A549 (cell line): ENCODE measurements around the gene ELAVL1. TPM values are rescaled to one million over a fixed set of nuclear protein-coding genes. Genes with fewer than 3 reads are reported as not detected.
A peak's percentile ranks its signal among the peaks of the same experiment; 100 is the strongest.
"Not testable (repeated sequence)": the region's sequence is repeated elsewhere in the genome, so short reads cannot be mapped to it uniquely, and the experiment has no call there.

Source experiments
- ATAC-seq, 2 experiments: fragments of 200-7000 bp in 1 of 2; fragments of >200 bp in 1 of 2; cut with Nextera tagmentation in 1 of 2; cut with Tn5 transposase in 1 of 2; 3 replicates each; pipeline versions ENCODE4 v1.8.0 to v1.9.1; 2018 to 2020; ENCODE audit warnings: mild to moderate bottlenecking in 1 of 2, moderate library complexity in 1 of 2
- CTCF ChIA-PET: fragments of 300-600 bp; sonication (Branson Sonifier 250); formaldehyde crosslinking; extraction: SDS; loops from one replicate; lab custom pipeline; 2021; ENCODE audit warnings: antibody characterized with exemption, inconsistent platforms; lab: Yijun Ruan, JAX
- POLR2A ChIA-PET: fragments of 350-600 bp; formaldehyde crosslinking; extraction: SDS; loops from one replicate; lab custom pipeline; 2021; ENCODE audit warnings: antibody characterized with exemption, inconsistent platforms; lab: Yijun Ruan, JAX
- DNase-seq, 2 experiments: peaks; one replicate each; pipeline versions ENCODE4 v3.0.0 to v3.0.0-alpha.2; 2011 to 2016; ENCODE audit warnings: low read depth in 1 of 2, low spot score in 1 of 2
- FAIRE-seq: peaks from 2 replicates; lab custom pipeline; 2011; peaks lifted over from hg19 to GRCh38; lab: Jason Lieb, UNC
- H3K27ac ChIP-seq, 2 experiments: fragments of >200 bp; sonication (Bioruptor Twin); formaldehyde crosslinking; 3 replicates each; pipeline ENCODE4 v1.5.1; 2016 to 2017
- H3K4me1 ChIP-seq: fragments of >200 bp; sonication (Bioruptor Twin); formaldehyde crosslinking; 3 replicates; pipeline ENCODE4 v1.6.1; 2016
- H3K4me2 ChIP-seq: fragments of >200 bp; sonication (Bioruptor Twin); formaldehyde crosslinking; 3 replicates; pipeline ENCODE4 v1.6.1; 2016
- H3K4me3 ChIP-seq: fragments of >200 bp; sonication (Bioruptor Twin); formaldehyde crosslinking; 3 replicates; pipeline ENCODE4 v1.5.1; 2016
- H3K9me3 ChIP-seq: fragments of >200 bp; sonication (Bioruptor Twin); formaldehyde crosslinking; 3 replicates; pipeline ENCODE4 v1.6.1; 2016
- BHLHE40 ChIP-seq: IDR thresholded peaks from 2 replicates; pipeline ENCODE4 v1.6.1; 2012; ENCODE audit warnings: low read depth, low read length, inconsistent platforms
- CEBPB ChIP-seq, 2 experiments: fragments of >200 bp in 1 of 2; sonication (Bioruptor Twin) in 1 of 2; formaldehyde crosslinking in 1 of 2; IDR thresholded peaks; 2 replicates each; pipeline ENCODE4 v1.6.1; 2012 to 2016
- CHD2 ChIP-seq: fragments of 150-350 bp; IDR thresholded peaks from 2 replicates; pipeline ENCODE4 v1.6.1; 2014; ENCODE audit warnings: low read length; ENCODE audit not compliant: partially characterized antibody
- EHMT2 ChIP-seq: fragments of 200-600 bp; sonication (generic); IDR thresholded peaks from 2 replicates; pipeline ENCODE4 v1.6.1; 2016; ENCODE audit warnings: antibody characterized with exemption, low read depth, mild to moderate bottlenecking, moderate library complexity
- FOSL2 ChIP-seq, 2 experiments: fragments of 450-650 bp in 1 of 2; fragments of >200 bp in 1 of 2; sonication (Bioruptor Twin) in 1 of 2; formaldehyde crosslinking; IDR thresholded peaks; 2 replicates each; pipeline versions ENCODE4 v1.5.0 to v1.6.1; 2016 to 2020; ENCODE audit warnings: mild to moderate bottlenecking in 1 of 2, moderate library complexity in 1 of 2
- FOXS1 ChIP-seq: fragments of 250-450 bp; sonication (Bioruptor Pico); IDR thresholded peaks from 2 replicates; pipeline ENCODE4 v1.5.0; 2020; ENCODE audit warnings: mild to moderate bottlenecking, moderate library complexity
- HDAC2 ChIP-seq: fragments of 200-600 bp; sonication (generic); IDR thresholded peaks from 2 replicates; pipeline ENCODE4 v1.6.1; 2016
- HES2 ChIP-seq: fragments of >200 bp; sonication (Bioruptor Twin); formaldehyde crosslinking; IDR thresholded peaks from 2 replicates; pipeline ENCODE4 v1.6.1; 2016
- HEYL ChIP-seq: fragments of 250-450 bp; sonication (Bioruptor Pico); IDR thresholded peaks from 2 replicates; pipeline ENCODE4 v1.8.0; 2021; ENCODE audit warnings: mild to moderate bottlenecking, moderate library complexity
- KDM1A ChIP-seq: fragments of 200-600 bp; sonication (generic); IDR thresholded peaks from 2 replicates; pipeline ENCODE4 v1.6.1; 2016; ENCODE audit warnings: low read depth, mild to moderate bottlenecking
- KDM5A ChIP-seq: fragments of 200-600 bp; sonication (generic); IDR thresholded peaks from 2 replicates; pipeline ENCODE4 v1.6.1; 2016; ENCODE audit warnings: antibody characterized with exemption, mild to moderate bottlenecking
- MYC ChIP-seq: IDR thresholded peaks from 2 replicates; pipeline ENCODE4 v1.6.1; 2012; ENCODE audit warnings: mild to moderate bottlenecking, inconsistent platforms, low read length, improper control_type of control experiment, borderline replicate concordance
- NFE2L2 ChIP-seq: fragments of 150-350 bp; conservative IDR thresholded peaks from 2 replicates; pipeline ENCODE4 v1.6.1; 2014; ENCODE audit warnings: low read length
- RAD21 ChIP-seq, 2 experiments: fragments of >200 bp in 1 of 2; sonication (Bioruptor Twin) in 1 of 2; formaldehyde crosslinking in 1 of 2; IDR thresholded peaks in 1 of 2; conservative IDR thresholded peaks in 1 of 2; 2 replicates in 1 of 2; 3 replicates in 1 of 2; pipeline ENCODE4 v1.6.1; 2012 to 2018; ENCODE audit warnings: inconsistent platforms in 1 of 2
- RARB ChIP-seq: fragments of 250-450 bp; sonication (Bioruptor Pico); IDR thresholded peaks from 2 replicates; pipeline ENCODE4 v1.8.0; 2021; ENCODE audit warnings: mild to moderate bottlenecking, moderate library complexity
- ZC3H11A ChIP-seq: fragments of 450-650 bp; IDR thresholded peaks from 2 replicates; pipeline ENCODE4 v1.6.1; 2014; ENCODE audit warnings: antibody characterized with exemption, mild to moderate bottlenecking
- WGBS: methylation state at CpG from one replicate; pipeline ENCODE4 v1.1.6; 2017; ENCODE audit errors: missing lambda C conversion rate; 5-methylcytosine and 5-hydroxymethylcytosine counted together
- polyA plus RNA-seq, 4 experiments: library from polyadenylated mRNA; depleted of rRNA in 3 of 4; stranded (reverse); fragments of >200 nt; fragmentation: RNase III in 1 of 4; extraction: RNeasy Plus Mini Kit Qiagen cat#74134 plus additional on column Dnase treatment in 1 of 4; gene quantifications; 2 replicates in 3 of 4; 3 replicates in 1 of 4; pipeline ENCODE4 v1.2.3, GENCODE V29; 2011 to 2017
- TF ChIP-seq, protein P1 (sequence below): IDR thresholded peaks from 2 replicates; pipeline ENCODE4 v1.6.1; 2012
- TF ChIP-seq, protein P2 (sequence below): fragments of >200 bp; sonication (Bioruptor Twin); formaldehyde crosslinking; IDR thresholded peaks from 3 replicates; pipeline ENCODE4 v1.5.1; 2016

Gene ELAVL1
- polyA plus RNA-seq, 2 of the 4 experiments (the other 2 are of a cell fraction): 39.3 to 55.6 TPM

- WGBS: 65% methylated on average over 29 of the region's 29 CpGs
- not testable (repeated sequence) for ATAC-seq, FAIRE-seq, DNase-seq, H3K4me3 ChIP-seq, H3K9me3 ChIP-seq
- Histone ChIP-seq H3K4me1 (peaks cover 19% of the 10 kb centered on the region), H3K27ac (peak overlapping the region in 1 of 2 experiments; percentile 90; a peak in 4 of 6 replicates), H3K4me2 (peak overlapping the region; percentile 87)
- POLR2A ChIA-PET: interaction anchor here (0.9 kb wide), 1 partner anchor 14 kb away, joined by 4 read pairs; the partner anchor contains the start of gene MAP2K7
- CTCF ChIA-PET: interaction anchor here (0.6 to 2.4 kb wide), 16 partner anchors 9 to 335 kb away, joined by 3 to 14 read pairs (median 4); partner anchors contain the start of gene TIMM44
- peak; percentile 48; the same call in 1 of the 2 replicates for TF ChIP-seq KDM1A
Observed at GRCh38 chr19:7918062-7918614, 87.3 kb downstream of the ELAVL1 start.

DNA sequence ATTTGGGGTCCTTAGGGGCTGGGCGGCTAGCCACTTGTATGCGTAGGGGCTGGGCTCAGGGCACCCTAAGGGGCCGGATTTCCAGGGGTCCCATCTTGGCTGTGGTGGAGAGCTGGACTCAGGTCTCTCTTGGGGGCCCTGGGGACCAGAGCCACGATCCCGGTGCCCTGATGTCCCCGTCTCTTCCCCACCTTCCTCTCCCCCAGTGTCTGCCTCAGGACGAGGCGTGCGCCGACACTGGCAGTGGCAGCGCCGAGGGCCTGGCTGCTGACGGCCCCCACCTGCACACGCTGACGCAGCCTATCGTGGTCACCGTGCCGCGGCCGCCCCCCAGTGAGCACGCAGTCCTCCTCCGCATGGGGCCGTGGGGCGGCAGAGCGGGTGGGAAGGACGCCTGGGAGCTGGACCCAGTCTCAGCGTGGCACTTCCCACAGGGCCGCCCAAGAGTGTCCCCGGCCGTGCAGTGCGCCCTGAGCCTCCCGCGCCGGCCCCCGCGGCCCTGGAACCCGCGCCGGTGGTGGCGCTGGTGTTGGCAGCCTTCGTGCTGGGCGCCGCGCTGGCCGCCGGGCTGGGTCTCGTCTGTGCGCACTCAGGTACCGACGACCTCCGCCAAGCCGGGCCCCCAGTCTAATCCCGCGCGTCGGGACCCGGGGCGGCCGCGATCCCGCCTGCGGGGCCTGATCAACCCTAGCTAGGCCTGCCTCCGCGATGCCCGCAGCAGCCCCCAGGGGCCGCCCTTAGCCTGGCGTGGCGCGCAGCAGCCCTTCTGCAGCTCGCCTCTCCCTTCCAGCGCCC is 88.0 kb downstream of the ELAVL1 start:
- CTCF ChIA-PET: interaction anchor here (0.7 to 2.4 kb wide), 14 partner anchors 9 to 336 kb away, joined by 3 to 14 read pairs (median 4); partner anchors contain the start of genes MAP2K7 and TIMM44
- H3K9me3 ChIP-seq: no peaks in the 10 kb centered on the region
- WGBS: 29% methylated on average over 9 of the region's 71 CpGs
- TF ChIP-seq, protein P1, sequence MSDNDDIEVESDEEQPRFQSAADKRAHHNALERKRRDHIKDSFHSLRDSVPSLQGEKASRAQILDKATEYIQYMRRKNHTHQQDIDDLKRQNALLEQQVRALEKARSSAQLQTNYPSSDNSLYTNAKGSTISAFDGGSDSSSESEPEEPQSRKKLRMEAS: peak; percentile 52; the same call in 1 of the 2 replicates
- TF ChIP-seq FOXS1 (CRISPR knock-in tag): no peak
- no peak for TF ChIP-seq NFE2L2
- TF ChIP-seq KDM5A: no peak
- no peak for TF ChIP-seq ZC3H11A
- no peak for TF ChIP-seq FOSL2 (IDR thresholded peaks at IDR 0.05)
- no peak for TF ChIP-seq FOSL2 (CRISPR knock-in tag; IDR thresholded peaks at IDR 0.05)
- peak; percentile 33 to 35; a peak in 2 of 5 replicates for TF ChIP-seq RAD21 (conservative IDR thresholded peaks at IDR 0.05 in 1 of 2, IDR thresholded peaks at IDR 0.05 in 1 of 2)
- no peak for TF ChIP-seq BHLHE40
- no peak for TF ChIP-seq HDAC2
- TF ChIP-seq, protein P2, sequence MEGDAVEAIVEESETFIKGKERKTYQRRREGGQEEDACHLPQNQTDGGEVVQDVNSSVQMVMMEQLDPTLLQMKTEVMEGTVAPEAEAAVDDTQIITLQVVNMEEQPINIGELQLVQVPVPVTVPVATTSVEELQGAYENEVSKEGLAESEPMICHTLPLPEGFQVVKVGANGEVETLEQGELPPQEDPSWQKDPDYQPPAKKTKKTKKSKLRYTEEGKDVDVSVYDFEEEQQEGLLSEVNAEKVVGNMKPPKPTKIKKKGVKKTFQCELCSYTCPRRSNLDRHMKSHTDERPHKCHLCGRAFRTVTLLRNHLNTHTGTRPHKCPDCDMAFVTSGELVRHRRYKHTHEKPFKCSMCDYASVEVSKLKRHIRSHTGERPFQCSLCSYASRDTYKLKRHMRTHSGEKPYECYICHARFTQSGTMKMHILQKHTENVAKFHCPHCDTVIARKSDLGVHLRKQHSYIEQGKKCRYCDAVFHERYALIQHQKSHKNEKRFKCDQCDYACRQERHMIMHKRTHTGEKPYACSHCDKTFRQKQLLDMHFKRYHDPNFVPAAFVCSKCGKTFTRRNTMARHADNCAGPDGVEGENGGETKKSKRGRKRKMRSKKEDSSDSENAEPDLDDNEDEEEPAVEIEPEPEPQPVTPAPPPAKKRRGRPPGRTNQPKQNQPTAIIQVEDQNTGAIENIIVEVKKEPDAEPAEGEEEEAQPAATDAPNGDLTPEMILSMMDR: peak; percentile 34
- POLR2A ChIA-PET: interaction anchor here (0.5 to 0.9 kb wide), 2 partner anchors 11 to 13 kb away, joined by 3 to 4 read pairs; partner anchors contain the start of gene MAP2K7
- DNase-seq: peak; percentile 61 to 65
- H3K4me1 ChIP-seq: peaks cover 19% of the 10 kb centered on the region
- H3K27ac ChIP-seq: peak overlapping the region; percentile 65 to 90; a peak in 5 of 6 replicates
- peak overlapping the region; percentile 87 for H3K4me2 ChIP-seq
- peak overlapping the region; percentile 43 for H3K4me3 ChIP-seq
- FAIRE-seq: no peak
- peak; percentile 49 to 74 for ATAC-seq

DNA sequence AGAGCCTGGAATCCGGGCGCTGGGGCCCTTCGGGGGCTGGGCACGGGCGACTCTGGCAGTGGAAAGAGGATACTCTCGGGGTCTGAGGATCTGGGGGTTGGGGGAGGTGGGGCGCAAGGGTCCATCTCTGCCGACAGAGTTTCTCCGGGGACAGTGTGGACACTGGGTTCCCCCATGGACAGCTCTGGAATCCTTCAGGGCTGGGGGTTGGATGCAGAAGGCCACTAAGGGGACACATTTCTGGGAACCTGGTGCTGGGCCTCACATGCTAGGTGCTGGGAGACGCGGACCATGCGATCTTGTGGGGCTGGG is 88.5 kb downstream of the ELAVL1 start:
- Histone ChIP-seq H3K27ac (peak overlapping the region; percentile 65 to 90), H3K4me1 (peaks cover 19% of the 10 kb centered on the region), H3K4me2 (peak overlapping the region; percentile 87), H3K9me3 (no peaks in the 10 kb centered on the region), H3K4me3 (peak overlapping the region; percentile 43)
- ATAC-seq: no peak
- TF ChIP-seq FOXS1 (CRISPR knock-in tag) (no peak), CEBPB (IDR thresholded peaks at IDR 0.05) (no peak), CHD2 (no peak), EHMT2 (no peak), MYC (no peak), BHLHE40 (no peak), HEYL (CRISPR knock-in tag) (no peak), HES2 (no peak), RARB (CRISPR knock-in tag) (no peak)
- no peak for FAIRE-seq
- POLR2A ChIA-PET: interaction anchor here (0.5 kb wide), 1 partner anchor 10 kb away, joined by 3 read pairs; no protein-coding TSS in a partner anchor
- CTCF ChIA-PET: interaction anchor here (1.0 to 2.4 kb wide), 7 partner anchors 8 to 48 kb away, joined by 3 to 14 read pairs (median 7); partner anchors contain the start of gene MAP2K7
- 72% methylated on average over 3 of the region's 12 CpGs for WGBS
- no peak for DNase-seq
